Measurements from ENCODE around the gene PSD. TPM values are rescaled to one million over a fixed set of nuclear protein-coding genes. Genes with fewer than 3 reads are reported as not detected.

Gene PSD
- total and polyA plus RNA-seq, 2 donors (not counting 1 experiment from before 2014, with no cell fraction given) = 0.07 to 5.3 TPM

GRCh38 chr10:102382871-102383270 lies 35.7 kb downstream of the PSD start:
- Histone ChIP-seq H3K9me3 (ENCODE audit: control insufficient read depth, insufficient read depth, low read depth, low read length) (no peaks in the 10 kb centered on the region), H3K79me2 (ENCODE audit: control insufficient read depth, insufficient read depth, low read length) (no peaks in the 10 kb centered on the region), H3K9ac (ENCODE audit: insufficient read depth, low read length) (no peak overlapping the region), H3K4me1 (ENCODE audit: control insufficient read depth, extremely low read depth, insufficient read depth, low read length) (no peaks in the 10 kb centered on the region), H3K36me3 (ENCODE audit: control insufficient read depth, insufficient read depth, low read length) (peaks cover 20% of the 10 kb centered on the region), H3K27me3 (ENCODE audit: control insufficient read depth, insufficient read depth, low read length) (no peaks in the 10 kb centered on the region), H3K4me2 (ENCODE audit: extremely low read depth, insufficient read depth, low read length) (no peak overlapping the region), H3K4me3 (replicated peaks in 1 of 4; ENCODE audit: control extremely low read depth in 1 of 4, insufficient read depth in 1 of 4, low read depth in 3 of 4, low read length in 4 of 4) (no peak overlapping the region), H2AFZ (ENCODE audit: low read length) (no peak overlapping the region), H4K20me1 (ENCODE audit: control insufficient read depth, extremely low read depth, insufficient read depth, low read length) (no peaks in the 10 kb centered on the region), H3K27ac (ENCODE audit: insufficient read depth, low read length) (no peak overlapping the region)
- TF ChIP-seq EZH2 (IDR thresholded peaks at IDR 0.05; ENCODE audit: low read length, missing control alignments) = no peak
- no peak for TF ChIP-seq CTCF (conservative IDR thresholded peaks at IDR 0.05 in 1 of 2, IDR thresholded peaks at IDR 0.05 in 1 of 2; ENCODE audit: low read depth in 1 of 2, low read length in 2 of 2)
- DNase-seq (ENCODE audit: low read depth in 2 of 2) = no peak

GRCh38 chr10:102381983-102382382 lies 36.6 kb downstream of the PSD start:
- Histone ChIP-seq H3K4me1 (ENCODE audit: control insufficient read depth, extremely low read depth, insufficient read depth, low read length) (no peaks in the 10 kb centered on the region), H3K9ac (ENCODE audit: insufficient read depth, low read length) (no peak overlapping the region)

GRCh38 chr10:102379383-102379782 lies 39.2 kb downstream of the PSD start:
- DNase-seq (ENCODE audit: low read depth in 2 of 2) = no peak
- Histone ChIP-seq H3K79me2 (ENCODE audit: control insufficient read depth, insufficient read depth, low read length) (no peaks in the 10 kb centered on the region), H3K4me2 (ENCODE audit: extremely low read depth, insufficient read depth, low read length) (no peak overlapping the region), H3K36me3 (ENCODE audit: control insufficient read depth, insufficient read depth, low read length) (peaks cover 31% of the 10 kb centered on the region), H4K20me1 (ENCODE audit: control insufficient read depth, extremely low read depth, insufficient read depth, low read length) (no peaks in the 10 kb centered on the region), H3K4me1 (ENCODE audit: control insufficient read depth, extremely low read depth, insufficient read depth, low read length) (no peaks in the 10 kb centered on the region), H3K4me3 (replicated peaks in 1 of 4; ENCODE audit: control extremely low read depth in 1 of 4, insufficient read depth in 1 of 4, low read depth in 3 of 4, low read length in 4 of 4) (no peak overlapping the region), H3K9ac (ENCODE audit: insufficient read depth, low read length) (no peak overlapping the region), H2AFZ (ENCODE audit: low read length) (no peak overlapping the region), H3K27ac (ENCODE audit: insufficient read depth, low read length) (no peak overlapping the region), H3K9me3 (ENCODE audit: control insufficient read depth, insufficient read depth, low read depth, low read length) (no peaks in the 10 kb centered on the region), H3K27me3 (ENCODE audit: control insufficient read depth, insufficient read depth, low read length) (no peaks in the 10 kb centered on the region)
- TF ChIP-seq CTCF (conservative IDR thresholded peaks at IDR 0.05 in 1 of 2, IDR thresholded peaks at IDR 0.05 in 1 of 2; ENCODE audit: low read depth in 1 of 2, low read length in 2 of 2) (no peak), EZH2 (IDR thresholded peaks at IDR 0.05; ENCODE audit: low read length, missing control alignments) (no peak)

More at GRCh38 chr10:102381983-102382382, 36.6 kb downstream of the PSD start:
- no peak overlapping the region for H2AFZ ChIP-seq (ENCODE audit: low read length)
- H3K4me2 ChIP-seq (ENCODE audit: extremely low read depth, insufficient read depth, low read length) = no peak overlapping the region
- no peak overlapping the region for H3K27ac ChIP-seq (ENCODE audit: insufficient read depth, low read length)
- no peak for TF ChIP-seq EZH2 (IDR thresholded peaks at IDR 0.05; ENCODE audit: low read length, missing control alignments)
- TF ChIP-seq CTCF (conservative IDR thresholded peaks at IDR 0.05 in 1 of 2, IDR thresholded peaks at IDR 0.05 in 1 of 2; ENCODE audit: low read depth in 1 of 2, low read length in 2 of 2) = no peak
- peaks cover 20% of the 10 kb centered on the region for H3K36me3 ChIP-seq (ENCODE audit: control insufficient read depth, insufficient read depth, low read length)
- H4K20me1 ChIP-seq (ENCODE audit: control insufficient read depth, extremely low read depth, insufficient read depth, low read length) = no peaks in the 10 kb centered on the region
- no peaks in the 10 kb centered on the region for H3K27me3 ChIP-seq (ENCODE audit: control insufficient read depth, insufficient read depth, low read length)
- no peak overlapping the region for H3K4me3 ChIP-seq (replicated peaks in 1 of 4; ENCODE audit: control extremely low read depth in 1 of 4, insufficient read depth in 1 of 4, low read depth in 3 of 4, low read length in 4 of 4)
- no peak for DNase-seq (ENCODE audit: low read depth in 2 of 2)
- H3K79me2 ChIP-seq (ENCODE audit: control insufficient read depth, insufficient read depth, low read length) = no peaks in the 10 kb centered on the region
- H3K9me3 ChIP-seq (ENCODE audit: control insufficient read depth, insufficient read depth, low read depth, low read length) = no peaks in the 10 kb centered on the region
